T-helper 1 cell treated with Interleukin-12 subunit alpha and Interleukin-12 subunit beta and Interleukin-4 antibody, amounts not matched to agents 30 ng/mL and 1 ng/mL, for 36 hours (primary cell): ENCODE measurements around the gene STIM1. TPM values are rescaled to one million over a fixed set of nuclear protein-coding genes. Genes with fewer than 3 reads are reported as not detected.

Experiments
- intact Hi-C: fragments of 100-400 bp; cut with micrococcal nuclease; formaldehyde crosslinking; loops from one replicate; pipeline ENCODE4 v1.15.1; 2024
- total RNA-seq: library from RNA; stranded (reverse); gene quantifications from 2 replicates; pipeline ENCODE4 v1.2.3, GENCODE V29; 2022

STIM1 gene
- total RNA-seq, 1 donor from 2014 or later, result 110 TPM

GRCh38 chr11:3830088-3830487, 25.4 kb upstream of the STIM1 start:
- intact Hi-C loops, result no loop called here

- intact Hi-C loops, result no loop called here
These were observed 24.7 kb upstream of the STIM1 start for GRCh38 chr11:3830730-3831129.

GRCh38 chr11:3831378-3832239, 23.9 kb upstream of the STIM1 start:
- intact Hi-C loops, result no loop called here

GRCh38 chr11:3832816-3833215, 22.6 kb upstream of the STIM1 start:
- intact Hi-C loops, result no loop called here

GRCh38 chr11:3833449-3833848, 22.0 kb upstream of the STIM1 start:
- intact Hi-C loops, result no loop called here

GRCh38 chr11:3834349-3834663, 21.2 kb upstream of the STIM1 start:
- intact Hi-C loops, result no loop called here

- intact Hi-C loops, result no loop called here
These were observed 20.6 kb upstream of the STIM1 start for GRCh38 chr11:3834664-3835461.

- intact Hi-C loops, result no loop called here
These were observed 19.7 kb upstream of the STIM1 start for GRCh38 chr11:3835751-3836150.

- intact Hi-C loops, result loop anchor here (1.0 kb wide), 1 partner anchor 13 kb away; no protein-coding TSS in a partner anchor
These were observed 18.6 kb upstream of the STIM1 start for GRCh38 chr11:3836903-3837302.

- intact Hi-C loops, result loop anchor here (1.0 kb wide), 1 partner anchor 13 kb away; no protein-coding TSS in a partner anchor
These were observed 17.7 kb upstream of the STIM1 start for GRCh38 chr11:3837793-3838192.

GRCh38 chr11:3838504-3838903, 17.0 kb upstream of the STIM1 start:
- intact Hi-C loops, result no loop called here

GRCh38 chr11:3840004-3840869, 15.2 kb upstream of the STIM1 start:
- intact Hi-C loops, result loop anchor here (5.0 kb wide), 1 partner anchor 767 kb away; the partner anchor contains the start of gene TRIM68

GRCh38 chr11:3840870-3841425, 14.5 kb upstream of the STIM1 start, which contains the start of gene RHOG:
Gene RHOG, minus strand, starts transcription at chr11:3840959. Its CDS starts 12,821 bp downstream, at chr11:3828138.
- intact Hi-C loops, result loop anchor here (1.0 to 5.0 kb wide), 9 partner anchors 8 to 766 kb away; partner anchors contain the start of genes NUP98, PGAP2, RRM1 and TRIM68

- intact Hi-C loops, result loop anchor here (1.0 to 5.0 kb wide), 9 partner anchors 8 to 766 kb away; partner anchors contain the start of genes NUP98, PGAP2, RRM1 and TRIM68
These were observed 13.8 kb upstream of the STIM1 start for GRCh38 chr11:3841426-3842350.

GRCh38 chr11:3843326-3843725, 12.1 kb upstream of the STIM1 start:
- intact Hi-C loops, result loop anchor here (5.0 kb wide), 1 partner anchor 764 kb away; the partner anchor contains the start of gene TRIM68

GRCh38 chr11:3845246-3845645, 10.2 kb upstream of the STIM1 start:
- intact Hi-C loops, result no loop called here

- intact Hi-C loops, result no loop called here
These were observed 9.8 kb upstream of the STIM1 start for GRCh38 chr11:3845670-3846069.

- intact Hi-C loops, result loop anchor here (1.0 kb wide), 3 partner anchors 8 to 223 kb away; no protein-coding TSS in a partner anchor
These were observed 6.1 kb upstream of the STIM1 start for GRCh38 chr11:3849297-3849874.

GRCh38 chr11:3853545-3853842, 2.0 kb upstream of the STIM1 start:
- intact Hi-C loops, result no loop called here
